Measurements from ENCODE around the gene CUEDC2. TPM values are rescaled to one million over a fixed set of nuclear protein-coding genes. Genes with fewer than 3 reads are reported as not detected.

Gene CUEDC2
- total and polyA plus RNA-seq, 4 donors: 40.6 to 80.2 (median 51.8) TPM

- intact Hi-C loops (cut with DNase I): loop anchor here (1.0 to 10.0 kb wide), 6 partner anchors 26 to 240 kb away; partner anchors contain the start of genes ACTR1A (in 1 of the 2), ELOVL3 (in 1 of the 2), FBXL15 (in 1 of the 2) and NOLC1 (in 1 of the 2)
Observed at GRCh38 chr10:102394801-102395399, 37.5 kb downstream of the CUEDC2 start.

GRCh38 chr10:102394079-102394800 is 38.1 kb downstream of the CUEDC2 start:
- Histone ChIP-seq H3K27me3 (ENCODE audit: control insufficient read depth in 1 of 2, insufficient read depth in 2 of 2, low read length in 1 of 2) (no peaks in the 10 kb centered on the region), H3K4me3 (ENCODE audit: low read length in 2 of 2) (peak overlapping the region; percentile 29 to 32), H3K36me3 (ENCODE audit: control insufficient read depth in 1 of 2, insufficient read depth in 2 of 2, low read length in 1 of 2) (no peaks in the 10 kb centered on the region), H3K4me1 (ENCODE audit: control insufficient read depth in 1 of 2, insufficient read depth in 2 of 2, low read length in 2 of 2) (no peaks in the 10 kb centered on the region), H3K9me3 (ENCODE audit: control insufficient read depth, low read length) (no peaks in the 10 kb centered on the region), H3K27ac (ENCODE audit: low read depth in 1 of 2, low read length in 2 of 2) (peak overlapping the region in 1 of 2 donors; percentile 64)
- 0 to 1% methylated on average over 68 to 71 of the region's 71 CpGs for WGBS, 2 donors
- intact Hi-C loops (cut with DNase I): loop anchor here in 1 of 2 donors (2.0 to 10.0 kb wide), 3 partner anchors 27 to 239 kb away; partner anchors contain the start of genes FBXL15 and NOLC1
- DNase-seq (peak; percentile 98 to 99), ATAC-seq (ENCODE audit: low FRiP score) (peak; percentile 95)

More at GRCh38 chr10:102394801-102395399, 37.5 kb downstream of the CUEDC2 start:
- peak; percentile 8 for ATAC-seq (ENCODE audit: low FRiP score)
- Histone ChIP-seq H3K27ac (ENCODE audit: low read depth in 1 of 2, low read length in 2 of 2) (peak overlapping the region; percentile 51 to 64), H3K27me3 (ENCODE audit: control insufficient read depth in 1 of 2, insufficient read depth in 2 of 2, low read length in 1 of 2) (no peaks in the 10 kb centered on the region), H3K4me3 (ENCODE audit: low read length in 2 of 2) (peak overlapping the region; percentile 27 to 35), H3K4me1 (ENCODE audit: control insufficient read depth in 1 of 2, insufficient read depth in 2 of 2, low read length in 2 of 2) (no peaks in the 10 kb centered on the region), H3K9me3 (ENCODE audit: control insufficient read depth, low read length) (no peaks in the 10 kb centered on the region), H3K36me3 (ENCODE audit: control insufficient read depth in 1 of 2, insufficient read depth in 2 of 2, low read length in 1 of 2) (no peaks in the 10 kb centered on the region)
- peak in 1 of 2 donors; percentile 83 for DNase-seq
- 0 to 1% methylated on average over 35 of the region's 35 CpGs for WGBS, 2 donors

- H3K4me3 ChIP-seq (ENCODE audit: low read length in 2 of 2): peak overlapping the region in 1 of 2 donors; percentile 32
- no peaks in the 10 kb centered on the region for H3K36me3 ChIP-seq (ENCODE audit: control insufficient read depth in 1 of 2, insufficient read depth in 2 of 2, low read length in 1 of 2)
- H3K9me3 ChIP-seq (ENCODE audit: control insufficient read depth, low read length): no peaks in the 10 kb centered on the region
- no peaks in the 10 kb centered on the region for H3K4me1 ChIP-seq (ENCODE audit: control insufficient read depth in 1 of 2, insufficient read depth in 2 of 2, low read length in 2 of 2)
- H3K27ac ChIP-seq (ENCODE audit: low read depth in 1 of 2, low read length in 2 of 2): peak overlapping the region in 1 of 2 donors; percentile 21
- ATAC-seq (ENCODE audit: low FRiP score) (no peak), DNase-seq (peak in 1 of 2 donors; percentile 68)
- no peaks in the 10 kb centered on the region for H3K27me3 ChIP-seq (ENCODE audit: control insufficient read depth in 1 of 2, insufficient read depth in 2 of 2, low read length in 1 of 2)
- intact Hi-C loops (cut with DNase I): loop anchor here in 1 of 2 donors (2.0 to 10.0 kb wide), 3 partner anchors 27 to 239 kb away; partner anchors contain the start of genes FBXL15 and NOLC1
- 33 to 36% methylated on average over 30 of the region's 30 CpGs for WGBS, 2 donors
Observed at GRCh38 chr10:102393411-102394078, 38.8 kb downstream of the CUEDC2 start.

GRCh38 chr10:102392306-102392705 is 40.1 kb downstream of the CUEDC2 start:
- H3K36me3 ChIP-seq (ENCODE audit: control insufficient read depth in 1 of 2, insufficient read depth in 2 of 2, low read length in 1 of 2): no peaks in the 10 kb centered on the region
- H3K4me1 ChIP-seq (ENCODE audit: control insufficient read depth in 1 of 2, insufficient read depth in 2 of 2, low read length in 2 of 2): no peaks in the 10 kb centered on the region
- no peak overlapping the region for H3K27ac ChIP-seq (ENCODE audit: low read depth in 1 of 2, low read length in 2 of 2)
- H3K9me3 ChIP-seq (ENCODE audit: control insufficient read depth, low read length): no peaks in the 10 kb centered on the region
- intact Hi-C loops (cut with DNase I): loop anchor here in 1 of 2 donors (5.0 to 10.0 kb wide), 2 partner anchors 190 to 238 kb away; partner anchors contain the start of gene NOLC1
- ATAC-seq (ENCODE audit: low FRiP score): no peak
- H3K27me3 ChIP-seq (ENCODE audit: control insufficient read depth in 1 of 2, insufficient read depth in 2 of 2, low read length in 1 of 2): no peaks in the 10 kb centered on the region
- 86 to 92% methylated on average over 5 of the region's 5 CpGs for WGBS, 2 donors
- DNase-seq: peak in 1 of 2 donors; percentile 1
- H3K4me3 ChIP-seq (ENCODE audit: low read length in 2 of 2): no peak overlapping the region

- 87 to 96% methylated on average over 3 of the region's 3 CpGs for WGBS, 2 donors
- H3K27ac ChIP-seq (ENCODE audit: low read depth in 1 of 2, low read length in 2 of 2): no peak overlapping the region
- H3K4me1 ChIP-seq (ENCODE audit: control insufficient read depth in 1 of 2, insufficient read depth in 2 of 2, low read length in 2 of 2): no peaks in the 10 kb centered on the region
- H3K4me3 ChIP-seq (ENCODE audit: low read length in 2 of 2): no peak overlapping the region
- ATAC-seq (ENCODE audit: low FRiP score) (no peak), DNase-seq (no peak)
- H3K27me3 ChIP-seq (ENCODE audit: control insufficient read depth in 1 of 2, insufficient read depth in 2 of 2, low read length in 1 of 2): no peaks in the 10 kb centered on the region
- no peaks in the 10 kb centered on the region for H3K9me3 ChIP-seq (ENCODE audit: control insufficient read depth, low read length)
- intact Hi-C loops (cut with DNase I): loop anchor here in 1 of 2 donors (5.0 to 10.0 kb wide), 2 partner anchors 192 to 235 kb away; partner anchors contain the start of gene NOLC1
- no peaks in the 10 kb centered on the region for H3K36me3 ChIP-seq (ENCODE audit: control insufficient read depth in 1 of 2, insufficient read depth in 2 of 2, low read length in 1 of 2)
Observed at GRCh38 chr10:102389894-102390293, 42.5 kb downstream of the CUEDC2 start.

GRCh38 chr10:102384606-102385429 is 47.6 kb downstream of the CUEDC2 start:
- no peaks in the 10 kb centered on the region for H3K9me3 ChIP-seq (ENCODE audit: control insufficient read depth, low read length)
- no peaks in the 10 kb centered on the region for H3K27me3 ChIP-seq (ENCODE audit: control insufficient read depth in 1 of 2, insufficient read depth in 2 of 2, low read length in 1 of 2)
- 61 to 62% methylated on average over 4 of the region's 4 CpGs for WGBS, 2 donors
- no peak overlapping the region for H3K27ac ChIP-seq (ENCODE audit: low read depth in 1 of 2, low read length in 2 of 2)
- H3K4me3 ChIP-seq (ENCODE audit: low read length in 2 of 2): no peak overlapping the region
- peaks cover 0 to 8% of the 10 kb centered on the region in 2 donors for H3K36me3 ChIP-seq (ENCODE audit: control insufficient read depth in 1 of 2, insufficient read depth in 2 of 2, low read length in 1 of 2)
- H3K4me1 ChIP-seq (ENCODE audit: control insufficient read depth in 1 of 2, insufficient read depth in 2 of 2, low read length in 2 of 2): no peaks in the 10 kb centered on the region
- ATAC-seq (ENCODE audit: low FRiP score) (no peak), DNase-seq (no peak)
- intact Hi-C loops (cut with DNase I): no loop called here

- intact Hi-C loops (cut with DNase I): no loop called here
- Histone ChIP-seq H3K4me1 (ENCODE audit: control insufficient read depth in 1 of 2, insufficient read depth in 2 of 2, low read length in 2 of 2) (no peaks in the 10 kb centered on the region), H3K36me3 (ENCODE audit: control insufficient read depth in 1 of 2, insufficient read depth in 2 of 2, low read length in 1 of 2) (peaks cover 0 to 14% of the 10 kb centered on the region in 2 donors), H3K27ac (ENCODE audit: low read depth in 1 of 2, low read length in 2 of 2) (no peak overlapping the region), H3K4me3 (ENCODE audit: low read length in 2 of 2) (no peak overlapping the region), H3K27me3 (ENCODE audit: control insufficient read depth in 1 of 2, insufficient read depth in 2 of 2, low read length in 1 of 2) (no peaks in the 10 kb centered on the region), H3K9me3 (ENCODE audit: control insufficient read depth, low read length) (no peaks in the 10 kb centered on the region)
- ATAC-seq (ENCODE audit: low FRiP score) (no peak), DNase-seq (no peak)
- 43 to 46% methylated on average over 6 of the region's 6 CpGs for WGBS, 2 donors
Observed at GRCh38 chr10:102384053-102384452, 48.3 kb downstream of the CUEDC2 start.

- ATAC-seq (ENCODE audit: low FRiP score) (no peak), DNase-seq (no peak)
- Histone ChIP-seq H3K4me1 (ENCODE audit: control insufficient read depth in 1 of 2, insufficient read depth in 2 of 2, low read length in 2 of 2) (no peaks in the 10 kb centered on the region), H3K36me3 (ENCODE audit: control insufficient read depth in 1 of 2, insufficient read depth in 2 of 2, low read length in 1 of 2) (peaks cover 0 to 15% of the 10 kb centered on the region in 2 donors), H3K27ac (ENCODE audit: low read depth in 1 of 2, low read length in 2 of 2) (no peak overlapping the region), H3K9me3 (ENCODE audit: control insufficient read depth, low read length) (no peaks in the 10 kb centered on the region), H3K27me3 (ENCODE audit: control insufficient read depth in 1 of 2, insufficient read depth in 2 of 2, low read length in 1 of 2) (no peaks in the 10 kb centered on the region), H3K4me3 (ENCODE audit: low read length in 2 of 2) (no peak overlapping the region)
- intact Hi-C loops (cut with DNase I): no loop called here
- 92% methylated on average over 8 of the region's 8 CpGs for WGBS, 2 donors
Observed at GRCh38 chr10:102382871-102383270, 49.5 kb downstream of the CUEDC2 start.
